D721Med (cell line): ENCODE measurements around the gene MED15.

ENCODE experiments used
- DNase-seq: peaks from one replicate; pipeline ENCODE4 v3.0.0; 2011; ENCODE audit warnings: low spot score; ENCODE audit not compliant: insufficient read length
- FAIRE-seq: peaks from 2 replicates; lab custom pipeline; 2011; peaks lifted over from hg19 to GRCh38; lab: Jason Lieb, UNC
- CTCF ChIP-seq: IDR thresholded peaks from 2 replicates; pipeline ENCODE4 v1.5.1; 2012; ENCODE audit warnings: mild to moderate bottlenecking, control low read depth; ENCODE audit not compliant: insufficient read depth; ENCODE audit errors: missing control alignments

MED15 gene

GRCh38 chr22:20579273-20580120, 72.1 kb downstream of the MED15 start:
- TF ChIP-seq CTCF = no peak
- DNase-seq (no peak), FAIRE-seq (no peak)

- TF ChIP-seq CTCF = no peak
- DNase-seq (no peak), FAIRE-seq (no peak)
These were observed 72.8 kb downstream of the MED15 start for GRCh38 chr22:20580179-20580578.

- no peak for TF ChIP-seq CTCF
- DNase-seq (no peak), FAIRE-seq (no peak)
These were observed 73.4 kb downstream of the MED15 start for GRCh38 chr22:20580611-20581502.

- no peak for TF ChIP-seq CTCF
- FAIRE-seq (no peak), DNase-seq (no peak)
These were observed 74.2 kb downstream of the MED15 start for GRCh38 chr22:20581503-20582170.

GRCh38 chr22:20582171-20582511, 74.7 kb downstream of the MED15 start:
- no peak for TF ChIP-seq CTCF
- no peak for DNase-seq
- no peak for FAIRE-seq

GRCh38 chr22:20582520-20583361, 75.3 kb downstream of the MED15 start:
- DNase-seq (no peak), FAIRE-seq (no peak)
- no peak for TF ChIP-seq CTCF
